ENCODE results near the gene TIAL1. TPM values are rescaled to one million over a fixed set of nuclear protein-coding genes. Genes with fewer than 3 reads are reported as not detected.
"Not testable (repeated sequence)": the region's sequence is repeated elsewhere in the genome, so short reads cannot be mapped to it uniquely, and the experiment has no call there.

The TIAL1 gene
- polyA plus RNA-seq, 2 donors, result 46.8 to 55.1 TPM

DNA sequence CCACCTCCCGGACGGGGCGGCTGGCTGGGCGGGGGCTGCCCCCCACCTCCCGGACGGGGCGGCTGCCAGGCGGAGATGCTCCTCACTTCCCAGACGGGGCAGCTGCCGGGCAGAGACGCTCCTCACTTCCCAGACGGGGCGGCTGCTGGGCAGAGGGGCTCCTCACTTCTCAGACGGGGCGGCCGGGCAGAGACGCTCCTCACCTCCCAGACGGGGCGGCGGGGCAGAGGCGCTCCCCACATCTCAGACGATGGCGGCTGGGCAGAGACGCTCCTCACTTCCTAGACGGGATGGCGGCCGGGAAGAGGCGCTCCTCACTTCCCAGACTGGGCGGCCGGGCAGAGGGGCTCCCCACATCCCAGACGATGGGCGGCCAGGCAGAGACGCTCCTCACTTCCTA is 37.3 kb downstream of the TIAL1 start:
- H3K4me1 ChIP-seq (ENCODE audit: control insufficient read depth in 2 of 2, insufficient read depth in 2 of 2, low read length in 1 of 2); H3K27me3 ChIP-seq (ENCODE audit: control insufficient read depth in 1 of 2, insufficient read depth in 2 of 2, low read length in 2 of 2); H3K4me3 ChIP-seq (ENCODE audit: low read depth in 1 of 2, low read length in 2 of 2); H3K36me3 ChIP-seq (ENCODE audit: control insufficient read depth in 2 of 2, insufficient read depth in 2 of 2, low read length in 1 of 2); H3K27ac ChIP-seq (ENCODE audit: low read depth in 2 of 2, low read length in 1 of 2); H3K9me3 ChIP-seq (ENCODE audit: control insufficient read depth in 2 of 2, insufficient read depth in 1 of 2, low read depth in 1 of 2, low read length in 1 of 2): not testable (repeated sequence)
- WGBS, 2 donors, result 91 to 97% methylated on average over 28 to 33 of the region's 33 CpGs

GRCh38 chr10:119556081-119556480 is 40.7 kb downstream of the TIAL1 start:
- WGBS, 2 donors, result 93% methylated on average over 2 of the region's 2 CpGs
- H3K27ac ChIP-seq (ENCODE audit: low read depth in 2 of 2, low read length in 1 of 2); H3K4me3 ChIP-seq (ENCODE audit: low read depth in 1 of 2, low read length in 2 of 2); H3K9me3 ChIP-seq (ENCODE audit: control insufficient read depth in 2 of 2, insufficient read depth in 1 of 2, low read depth in 1 of 2, low read length in 1 of 2); H3K36me3 ChIP-seq (ENCODE audit: control insufficient read depth in 2 of 2, insufficient read depth in 2 of 2, low read length in 1 of 2); H3K4me1 ChIP-seq (ENCODE audit: control insufficient read depth in 2 of 2, insufficient read depth in 2 of 2, low read length in 1 of 2); H3K27me3 ChIP-seq (ENCODE audit: control insufficient read depth in 1 of 2, insufficient read depth in 2 of 2, low read length in 2 of 2): not testable (repeated sequence)

DNA sequence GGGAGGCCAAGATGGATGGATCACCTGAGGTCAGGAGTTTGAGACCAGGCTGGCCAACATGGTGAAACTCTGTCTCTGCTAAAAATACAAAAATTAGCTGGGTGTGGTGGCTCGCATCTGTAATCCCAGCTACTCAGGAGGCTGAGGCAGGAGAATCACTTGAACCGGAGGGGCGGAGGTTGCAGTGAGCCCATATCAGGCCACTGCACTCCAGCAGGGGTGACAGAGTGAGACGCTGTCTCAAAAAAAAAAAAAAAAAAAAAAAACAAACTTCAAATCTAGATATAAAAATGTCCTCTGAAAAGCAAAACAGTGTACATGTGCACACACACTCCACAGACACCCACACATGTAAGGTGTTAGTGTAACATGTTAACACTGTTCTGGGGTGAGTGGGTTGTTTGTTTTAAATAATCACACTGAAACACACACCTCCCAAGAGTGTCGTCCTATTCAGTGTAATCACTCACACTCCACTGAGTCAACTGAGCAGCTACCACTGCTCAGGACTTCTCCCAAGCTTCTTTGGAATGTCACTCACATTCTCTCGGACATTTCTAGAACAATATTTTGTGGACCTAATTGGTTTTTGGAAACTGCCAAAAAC is 41.5 kb downstream of the TIAL1 start:
- H3K36me3 ChIP-seq (ENCODE audit: control insufficient read depth in 2 of 2, insufficient read depth in 2 of 2, low read length in 1 of 2), result no peaks in the 10 kb centered on the region
- no peak overlapping the region for H3K4me3 ChIP-seq (ENCODE audit: low read depth in 1 of 2, low read length in 2 of 2)
- H3K27ac ChIP-seq (ENCODE audit: low read depth in 2 of 2, low read length in 1 of 2), result no peak overlapping the region
- H3K27me3 ChIP-seq (ENCODE audit: control insufficient read depth in 1 of 2, insufficient read depth in 2 of 2, low read length in 2 of 2), result no peaks in the 10 kb centered on the region
- 87 to 92% methylated on average over 6 of the region's 6 CpGs for WGBS, 2 donors
- H3K9me3 ChIP-seq (ENCODE audit: control insufficient read depth in 2 of 2, insufficient read depth in 1 of 2, low read depth in 1 of 2, low read length in 1 of 2), result no peaks in the 10 kb centered on the region
- H3K4me1 ChIP-seq (ENCODE audit: control insufficient read depth in 2 of 2, insufficient read depth in 2 of 2, low read length in 1 of 2), result no peaks in the 10 kb centered on the region

DNA sequence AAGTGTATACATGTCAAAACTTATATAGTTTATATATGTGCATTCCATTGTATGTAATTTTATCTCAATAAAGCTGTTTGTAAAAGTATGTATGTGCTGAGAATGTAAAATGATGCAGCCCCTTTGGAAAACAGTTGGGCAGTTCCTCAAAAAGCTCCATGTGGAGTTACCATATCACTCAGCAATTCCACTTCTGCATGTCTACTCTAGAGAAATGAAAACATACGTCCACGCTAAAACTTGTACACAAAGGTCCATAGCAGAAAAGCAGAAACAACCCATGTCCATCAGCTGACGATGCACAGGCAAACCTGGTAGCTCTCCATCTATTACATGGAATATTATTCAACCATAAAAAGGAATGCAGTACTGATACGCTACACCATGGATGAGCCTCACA is 45.9 kb downstream of the TIAL1 start:
- no peaks in the 10 kb centered on the region for H3K9me3 ChIP-seq (ENCODE audit: control insufficient read depth in 2 of 2, insufficient read depth in 1 of 2, low read depth in 1 of 2, low read length in 1 of 2)
- H3K4me1 ChIP-seq (ENCODE audit: control insufficient read depth in 2 of 2, insufficient read depth in 2 of 2, low read length in 1 of 2), result no peaks in the 10 kb centered on the region
- 86 to 87% methylated on average over 4 of the region's 4 CpGs for WGBS, 2 donors
- no peaks in the 10 kb centered on the region for H3K27me3 ChIP-seq (ENCODE audit: control insufficient read depth in 1 of 2, insufficient read depth in 2 of 2, low read length in 2 of 2)
- H3K4me3 ChIP-seq (ENCODE audit: low read depth in 1 of 2, low read length in 2 of 2), result no peak overlapping the region
- no peaks in the 10 kb centered on the region for H3K36me3 ChIP-seq (ENCODE audit: control insufficient read depth in 2 of 2, insufficient read depth in 2 of 2, low read length in 1 of 2)
- H3K27ac ChIP-seq (ENCODE audit: low read depth in 2 of 2, low read length in 1 of 2), result no peak overlapping the region

GRCh38 chr10:119549247-119549999 is 47.3 kb downstream of the TIAL1 start:
- Histone ChIP-seq H3K27ac (ENCODE audit: low read depth in 2 of 2, low read length in 1 of 2) (no peak overlapping the region), H3K4me1 (ENCODE audit: control insufficient read depth in 2 of 2, insufficient read depth in 2 of 2, low read length in 1 of 2) (no peaks in the 10 kb centered on the region), H3K36me3 (ENCODE audit: control insufficient read depth in 2 of 2, insufficient read depth in 2 of 2, low read length in 1 of 2) (no peaks in the 10 kb centered on the region), H3K9me3 (ENCODE audit: control insufficient read depth in 2 of 2, insufficient read depth in 1 of 2, low read depth in 1 of 2, low read length in 1 of 2) (no peaks in the 10 kb centered on the region), H3K4me3 (ENCODE audit: low read depth in 1 of 2, low read length in 2 of 2) (no peak overlapping the region), H3K27me3 (ENCODE audit: control insufficient read depth in 1 of 2, insufficient read depth in 2 of 2, low read length in 2 of 2) (no peaks in the 10 kb centered on the region)
- WGBS, 2 donors, result 40 to 54% methylated on average over 2 of the region's 2 CpGs

GRCh38 chr10:119546009-119546408 is 50.8 kb downstream of the TIAL1 start:
- WGBS, 2 donors, result 43 to 50% methylated on average over 3 of the region's 3 CpGs
- no peak overlapping the region for H3K4me3 ChIP-seq (ENCODE audit: low read depth in 1 of 2, low read length in 2 of 2)
- H3K27me3 ChIP-seq (ENCODE audit: control insufficient read depth in 1 of 2, insufficient read depth in 2 of 2, low read length in 2 of 2), result no peaks in the 10 kb centered on the region
- H3K9me3 ChIP-seq (ENCODE audit: control insufficient read depth in 2 of 2, insufficient read depth in 1 of 2, low read depth in 1 of 2, low read length in 1 of 2), result no peaks in the 10 kb centered on the region
- no peak overlapping the region for H3K27ac ChIP-seq (ENCODE audit: low read depth in 2 of 2, low read length in 1 of 2)
- peaks cover 6% of the 10 kb centered on the region in 2 donors for H3K4me1 ChIP-seq (ENCODE audit: control insufficient read depth in 2 of 2, insufficient read depth in 2 of 2, low read length in 1 of 2)
- no peaks in the 10 kb centered on the region for H3K36me3 ChIP-seq (ENCODE audit: control insufficient read depth in 2 of 2, insufficient read depth in 2 of 2, low read length in 1 of 2)

- no peaks in the 10 kb centered on the region for H3K36me3 ChIP-seq (ENCODE audit: control insufficient read depth in 2 of 2, insufficient read depth in 2 of 2, low read length in 1 of 2)
- no peak overlapping the region for H3K4me3 ChIP-seq (ENCODE audit: low read depth in 1 of 2, low read length in 2 of 2)
- no peak overlapping the region for H3K27ac ChIP-seq (ENCODE audit: low read depth in 2 of 2, low read length in 1 of 2)
- no peaks in the 10 kb centered on the region for H3K27me3 ChIP-seq (ENCODE audit: control insufficient read depth in 1 of 2, insufficient read depth in 2 of 2, low read length in 2 of 2)
- H3K4me1 ChIP-seq (ENCODE audit: control insufficient read depth in 2 of 2, insufficient read depth in 2 of 2, low read length in 1 of 2), result peaks cover 6% of the 10 kb centered on the region in 2 donors
- H3K9me3 ChIP-seq (ENCODE audit: control insufficient read depth in 2 of 2, insufficient read depth in 1 of 2, low read depth in 1 of 2, low read length in 1 of 2), result no peaks in the 10 kb centered on the region
- WGBS, 2 donors, result 51 to 62% methylated on average over 4 of the region's 4 CpGs
These were observed 51.5 kb downstream of the TIAL1 start for GRCh38 chr10:119545310-119545709.

- Histone ChIP-seq H3K9me3 (ENCODE audit: control insufficient read depth in 2 of 2, insufficient read depth in 1 of 2, low read depth in 1 of 2, low read length in 1 of 2) (no peaks in the 10 kb centered on the region), H3K27me3 (ENCODE audit: control insufficient read depth in 1 of 2, insufficient read depth in 2 of 2, low read length in 2 of 2) (no peaks in the 10 kb centered on the region), H3K27ac (ENCODE audit: low read depth in 2 of 2, low read length in 1 of 2) (peak overlapping the region; percentile 69 to 92), H3K36me3 (ENCODE audit: control insufficient read depth in 2 of 2, insufficient read depth in 2 of 2, low read length in 1 of 2) (no peaks in the 10 kb centered on the region), H3K4me3 (ENCODE audit: low read depth in 1 of 2, low read length in 2 of 2) (peak overlapping the region in 1 of 2 donors; percentile 89), H3K4me1 (ENCODE audit: control insufficient read depth in 2 of 2, insufficient read depth in 2 of 2, low read length in 1 of 2) (peaks cover 10 to 11% of the 10 kb centered on the region in 2 donors)
- WGBS, 2 donors, result 51 to 53% methylated on average over 19 of the region's 19 CpGs
These were observed 52.7 kb downstream of the TIAL1 start for GRCh38 chr10:119543814-119544642.

DNA sequence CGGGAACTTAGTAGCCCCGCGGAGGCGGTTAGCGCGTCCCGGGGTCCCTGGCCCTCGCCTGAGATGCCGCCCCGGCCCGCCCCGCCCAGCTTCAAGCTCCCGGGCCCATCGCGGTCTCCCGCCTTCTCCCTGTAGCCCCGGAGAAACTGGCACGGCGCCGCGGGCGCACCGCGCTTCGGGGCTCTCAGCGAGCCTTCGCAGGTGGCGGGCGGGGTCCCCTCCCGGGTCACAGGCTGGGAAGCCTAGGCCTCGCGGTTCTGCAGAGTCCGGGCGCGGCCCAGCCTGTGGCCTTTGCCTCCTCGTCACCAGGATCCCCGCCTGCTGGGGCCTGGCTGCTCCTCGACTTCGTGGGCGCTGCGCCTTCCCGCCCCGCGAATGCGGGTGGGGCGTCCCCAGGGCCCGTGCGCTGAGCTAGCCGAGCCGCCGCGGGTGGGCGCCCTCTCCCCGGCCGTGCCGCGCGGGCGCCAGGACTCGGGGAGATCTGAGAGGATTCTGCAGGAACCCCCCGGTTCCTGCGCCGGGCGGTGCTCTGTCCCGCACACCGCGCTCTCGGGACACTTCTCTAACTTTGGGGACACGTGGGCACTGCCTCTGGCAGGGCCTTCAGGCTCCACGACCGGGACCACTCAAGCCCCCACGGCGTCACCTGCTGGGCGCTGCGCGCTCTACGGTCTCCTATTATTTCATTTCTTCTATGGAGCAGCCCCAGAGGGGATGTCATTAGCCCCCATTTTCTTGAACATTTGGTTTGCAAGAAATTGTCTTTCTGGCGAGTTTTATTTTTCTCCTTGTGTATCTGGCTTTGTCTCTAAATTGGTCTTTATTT is 53.6 kb downstream of the TIAL1 start:
- Histone ChIP-seq H3K4me1 (ENCODE audit: control insufficient read depth in 2 of 2, insufficient read depth in 2 of 2, low read length in 1 of 2) (peaks cover 12 to 15% of the 10 kb centered on the region in 2 donors), H3K27me3 (ENCODE audit: control insufficient read depth in 1 of 2, insufficient read depth in 2 of 2, low read length in 2 of 2) (no peaks in the 10 kb centered on the region), H3K27ac (ENCODE audit: low read depth in 2 of 2, low read length in 1 of 2) (peak overlapping the region; percentile 73 to 92), H3K4me3 (ENCODE audit: low read depth in 1 of 2, low read length in 2 of 2) (peak overlapping the region; percentile 77 to 89), H3K9me3 (ENCODE audit: control insufficient read depth in 2 of 2, insufficient read depth in 1 of 2, low read depth in 1 of 2, low read length in 1 of 2) (no peaks in the 10 kb centered on the region), H3K36me3 (ENCODE audit: control insufficient read depth in 2 of 2, insufficient read depth in 2 of 2, low read length in 1 of 2) (no peaks in the 10 kb centered on the region)
- 1% methylated on average over 75 to 78 of the region's 78 CpGs for WGBS, 2 donors
